HUES6 (cell line): Measurements from ENCODE around the gene RASGRP2.
A peak's percentile ranks its signal among the peaks of the same experiment; 100 is the strongest.

Experiments used
- H3K27ac ChIP-seq: 2 replicates; pipeline ENCODE4 v1.7.0; 2013; ENCODE audit warnings: low read depth, mild to moderate bottlenecking, low read length, inconsistent platforms
- H3K27me3 ChIP-seq: 2 replicates; pipeline ENCODE4 v1.6.1; 2013; ENCODE audit warnings: low read length; ENCODE audit not compliant: control insufficient read depth, insufficient read depth
- H3K36me3 ChIP-seq: 2 replicates; pipeline ENCODE4 v1.6.1; 2013; ENCODE audit warnings: low read length; ENCODE audit not compliant: control insufficient read depth, insufficient read depth
- H3K4me1 ChIP-seq: 2 replicates; pipeline ENCODE4 v1.6.1; 2013; ENCODE audit warnings: low read length; ENCODE audit not compliant: control insufficient read depth, insufficient read depth
- H3K4me3 ChIP-seq: 2 replicates; pipeline ENCODE4 v1.5.1; 2013; ENCODE audit warnings: low read depth, low read length
- H3K9ac ChIP-seq: one replicate; pipeline ENCODE4 v1.6.1; 2013; ENCODE audit warnings: mild to moderate bottlenecking, low read length
- H3K9me3 ChIP-seq: 2 replicates; pipeline ENCODE4 v1.6.1; 2013; ENCODE audit warnings: low read depth, low read length; ENCODE audit not compliant: control insufficient read depth, insufficient read depth

Gene RASGRP2

GRCh38 chr11:64729851-64730382 is 14.0 kb downstream of the RASGRP2 start:
- Histone ChIP-seq H3K4me3 (peak overlapping the region; percentile 43), H3K9ac (no peak overlapping the region), H3K36me3 (no peaks in the 10 kb centered on the region), H3K27ac (no peak overlapping the region), H3K9me3 (no peaks in the 10 kb centered on the region), H3K4me1 (peaks cover 33% of the 10 kb centered on the region), H3K27me3 (peaks cover 7% of the 10 kb centered on the region; the same call in 1 of the 2 replicates)

- H3K4me1 ChIP-seq, result peaks cover 41% of the 10 kb centered on the region
- H3K27me3 ChIP-seq, result peaks cover 7% of the 10 kb centered on the region; the same call in 1 of the 2 replicates
- no peaks in the 10 kb centered on the region for H3K36me3 ChIP-seq
- no peak overlapping the region for H3K9ac ChIP-seq
- H3K4me3 ChIP-seq, result no peak overlapping the region
- no peaks in the 10 kb centered on the region for H3K9me3 ChIP-seq
- no peak overlapping the region for H3K27ac ChIP-seq
These were observed 15.1 kb downstream of the RASGRP2 start for GRCh38 chr11:64728757-64729365.

GRCh38 chr11:64726867-64727530 is 16.9 kb downstream of the RASGRP2 start:
- Histone ChIP-seq H3K4me1 (peaks cover 44% of the 10 kb centered on the region), H3K36me3 (no peaks in the 10 kb centered on the region), H3K27me3 (peaks cover 13% of the 10 kb centered on the region), H3K27ac (no peak overlapping the region), H3K9ac (no peak overlapping the region), H3K9me3 (no peaks in the 10 kb centered on the region), H3K4me3 (no peak overlapping the region)

GRCh38 chr11:64726211-64726641 is 17.7 kb downstream of the RASGRP2 start:
- Histone ChIP-seq H3K9me3 (no peaks in the 10 kb centered on the region), H3K36me3 (no peaks in the 10 kb centered on the region), H3K4me1 (peaks cover 37% of the 10 kb centered on the region), H3K9ac (no peak overlapping the region), H3K27me3 (peaks cover 21% of the 10 kb centered on the region), H3K4me3 (no peak overlapping the region), H3K27ac (no peak overlapping the region)

GRCh38 chr11:64724863-64725532 is 18.9 kb downstream of the RASGRP2 start:
- peaks cover 30% of the 10 kb centered on the region for H3K4me1 ChIP-seq
- no peaks in the 10 kb centered on the region for H3K36me3 ChIP-seq
- no peaks in the 10 kb centered on the region for H3K9me3 ChIP-seq
- no peak overlapping the region for H3K27ac ChIP-seq
- peaks cover 27% of the 10 kb centered on the region for H3K27me3 ChIP-seq
- H3K9ac ChIP-seq, result no peak overlapping the region
- H3K4me3 ChIP-seq, result no peak overlapping the region

GRCh38 chr11:64723907-64724862 is 19.8 kb downstream of the RASGRP2 start:
- Histone ChIP-seq H3K4me3 (no peak overlapping the region), H3K27ac (no peak overlapping the region), H3K27me3 (peaks cover 35% of the 10 kb centered on the region), H3K9me3 (no peaks in the 10 kb centered on the region), H3K36me3 (no peaks in the 10 kb centered on the region), H3K9ac (no peak overlapping the region), H3K4me1 (peaks cover 29% of the 10 kb centered on the region)

- Histone ChIP-seq H3K9ac (peak within 1 kb of the TSS; percentile 45), H3K27ac (no peak within 1 kb of the TSS), H3K36me3 (no peaks in the 10 kb centered on the region), H3K27me3 (peaks cover 43% of the 10 kb centered on the region), H3K9me3 (no peaks in the 10 kb centered on the region), H3K4me3 (peak within 1 kb of the TSS; percentile 72), H3K4me1 (peaks cover 29% of the 10 kb centered on the region)
These were observed 20.6 kb downstream of the RASGRP2 start, which contains the start of gene NRXN2 for GRCh38 chr11:64723117-64723906. NRXN2 (minus strand) TSS chr11:64723197; CDS start chr11:64713699, 9,498 bp downstream.

GRCh38 chr11:64722141-64723065 is 21.5 kb downstream of the RASGRP2 start:
- Histone ChIP-seq H3K27me3 (peaks cover 52% of the 10 kb centered on the region), H3K9me3 (no peaks in the 10 kb centered on the region), H3K4me3 (no peak overlapping the region), H3K4me1 (peaks cover 29% of the 10 kb centered on the region), H3K36me3 (no peaks in the 10 kb centered on the region), H3K27ac (no peak overlapping the region), H3K9ac (no peak overlapping the region)

- Histone ChIP-seq H3K36me3 (no peaks in the 10 kb centered on the region), H3K4me3 (no peak overlapping the region), H3K9me3 (no peaks in the 10 kb centered on the region), H3K9ac (no peak overlapping the region), H3K27me3 (peaks cover 63% of the 10 kb centered on the region), H3K27ac (no peak overlapping the region), H3K4me1 (peaks cover 25% of the 10 kb centered on the region)
These were observed 22.6 kb downstream of the RASGRP2 start for GRCh38 chr11:64721359-64721699.
